HEK293T (cell line): ENCODE data around the gene TMEM184B.
"Not testable (repeated sequence)": the region's sequence is repeated elsewhere in the genome, so short reads cannot be mapped to it uniquely, and the experiment has no call there.

Source experiments
- CTCF ChIA-PET: fragments of 350-600 bp; formaldehyde crosslinking; extraction: SDS; loops from one replicate; lab custom pipeline; 2021; ENCODE audit warnings: antibody characterized with exemption, inconsistent platforms; lab: Yijun Ruan, JAX
- POLR2A ChIA-PET: fragments of 350-600 bp; formaldehyde crosslinking; extraction: SDS; loops from one replicate; lab custom pipeline; 2020; ENCODE audit warnings: antibody characterized with exemption, inconsistent platforms; lab: Yijun Ruan, JAX
- DNase-seq: peaks from one replicate; pipeline ENCODE4 v3.0.0; 2012; ENCODE audit warnings: mixed read lengths; ENCODE audit errors: extremely low spot score
- ARNT ChIP-seq: fragments of 450-650 bp; IDR thresholded peaks from 2 replicates; pipeline ENCODE4 v1.6.1; 2017; ENCODE audit warnings: mild to moderate bottlenecking
- BHLHE40 ChIP-seq: fragments of 450-650 bp; IDR thresholded peaks from 2 replicates; pipeline ENCODE4 v1.6.1; 2016; ENCODE audit warnings: mild to moderate bottlenecking, moderate library complexity, borderline replicate concordance
- CTBP1 ChIP-seq: fragments of 450-650 bp; IDR thresholded peaks from 2 replicates; pipeline ENCODE4 v1.6.1; 2016; ENCODE audit warnings: borderline replicate concordance
- ELF4 ChIP-seq: fragments of 450-650 bp; IDR thresholded peaks from 2 replicates; pipeline ENCODE4 v1.6.1; 2017; ENCODE audit warnings: antibody characterized with exemption
- FOXA1 ChIP-seq: fragments of 450-650 bp; IDR thresholded peaks from 2 replicates; pipeline ENCODE4 v1.6.1; 2016; ENCODE audit warnings: mild to moderate bottlenecking
- FOXK2 ChIP-seq: fragments of 450-650 bp; IDR thresholded peaks from 2 replicates; pipeline ENCODE4 v1.6.1; 2016; ENCODE audit warnings: mild to moderate bottlenecking
- FOXM1 ChIP-seq: fragments of 450-650 bp; IDR thresholded peaks from 2 replicates; pipeline ENCODE4 v1.6.1; 2017; ENCODE audit warnings: mild to moderate bottlenecking, borderline replicate concordance
- HDGF ChIP-seq: fragments of 450-650 bp; IDR thresholded peaks from 2 replicates; pipeline ENCODE4 v1.6.1; 2017; ENCODE audit warnings: antibody characterized with exemption, borderline replicate concordance
- L3MBTL2 ChIP-seq: fragments of 450-650 bp; conservative IDR thresholded peaks from 2 replicates; pipeline ENCODE4 v1.6.1; 2016; ENCODE audit warnings: mild to moderate bottlenecking
- LEF1 ChIP-seq: fragments of 450-650 bp; IDR thresholded peaks from 2 replicates; pipeline ENCODE4 v1.6.1; 2017; ENCODE audit warnings: mild to moderate bottlenecking, borderline replicate concordance
- NFRKB ChIP-seq: fragments of 450-650 bp; IDR thresholded peaks from 2 replicates; pipeline ENCODE4 v1.6.1; 2016; ENCODE audit warnings: mild to moderate bottlenecking, moderate library complexity
- SP1 ChIP-seq: fragments of 450-650 bp; IDR thresholded peaks from 2 replicates; pipeline ENCODE4 v1.6.1; 2017
- SUZ12 ChIP-seq: fragments of 450-650 bp; IDR thresholded peaks from 2 replicates; pipeline ENCODE4 v1.6.1; 2016; ENCODE audit warnings: mild to moderate bottlenecking
- TARDBP ChIP-seq: fragments of 450-650 bp; IDR thresholded peaks from 2 replicates; pipeline ENCODE4 v1.6.1; 2016
- ZNF384 ChIP-seq: fragments of 450-650 bp; IDR thresholded peaks from 2 replicates; pipeline ENCODE4 v1.6.1; 2016
- TF ChIP-seq, protein P1 (sequence below): fragments of 450-650 bp; IDR thresholded peaks from 2 replicates; pipeline ENCODE4 v1.6.1; 2016

Gene TMEM184B

DNA sequence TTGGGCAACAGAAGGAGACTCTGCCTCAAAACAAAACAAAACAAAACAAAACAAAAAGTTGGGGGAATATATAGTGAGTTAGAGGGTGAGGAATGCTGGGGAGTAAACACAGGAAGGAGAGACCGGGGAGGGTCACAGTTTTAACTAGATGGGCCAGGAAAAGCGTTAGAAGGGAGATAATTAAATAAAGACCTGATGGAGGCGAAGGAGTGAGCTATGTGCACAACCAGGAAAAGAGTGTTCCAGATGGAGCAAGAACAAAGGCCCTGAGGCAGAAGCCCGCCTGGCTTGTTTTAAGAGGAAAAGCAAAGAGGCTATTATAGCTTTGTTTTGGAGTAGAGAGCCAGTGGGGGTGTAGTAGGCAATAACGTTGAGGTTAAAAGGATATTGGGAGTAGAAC lies 86.4 kb downstream of the TMEM184B start:
- TF ChIP-seq ELF4, result no peak
- no peak for TF ChIP-seq NFRKB
- TF ChIP-seq CTBP1, result no peak
- TF ChIP-seq ARNT, result no peak
- TF ChIP-seq L3MBTL2, result no peak
- TF ChIP-seq BHLHE40, result no peak
- no peak for TF ChIP-seq FOXM1
- no peak for TF ChIP-seq ZNF384
- TF ChIP-seq TARDBP, result no peak
- no peak for TF ChIP-seq FOXA1
- TF ChIP-seq SP1, result no peak
- no peak for TF ChIP-seq FOXK2
- TF ChIP-seq SUZ12, result no peak
- TF ChIP-seq HDGF, result no peak
- no peak for TF ChIP-seq LEF1
- TF ChIP-seq, protein P1, sequence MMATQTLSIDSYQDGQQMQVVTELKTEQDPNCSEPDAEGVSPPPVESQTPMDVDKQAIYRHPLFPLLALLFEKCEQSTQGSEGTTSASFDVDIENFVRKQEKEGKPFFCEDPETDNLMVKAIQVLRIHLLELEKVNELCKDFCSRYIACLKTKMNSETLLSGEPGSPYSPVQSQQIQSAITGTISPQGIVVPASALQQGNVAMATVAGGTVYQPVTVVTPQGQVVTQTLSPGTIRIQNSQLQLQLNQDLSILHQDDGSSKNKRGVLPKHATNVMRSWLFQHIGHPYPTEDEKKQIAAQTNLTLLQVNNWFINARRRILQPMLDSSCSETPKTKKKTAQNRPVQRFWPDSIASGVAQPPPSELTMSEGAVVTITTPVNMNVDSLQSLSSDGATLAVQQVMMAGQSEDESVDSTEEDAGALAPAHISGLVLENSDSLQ, result no peak
- ChIA-PET POLR2A (interaction anchor here (0.6 to 0.9 kb wide), 2 partner anchors 13 to 14 kb away, joined by 3 to 4 read pairs; no protein-coding TSS in a partner anchor), CTCF (interaction anchor here (1.1 kb wide), 1 partner anchor 19 kb away, joined by 3 read pairs; no protein-coding TSS in a partner anchor)
- DNase-seq, result no peak

DNA sequence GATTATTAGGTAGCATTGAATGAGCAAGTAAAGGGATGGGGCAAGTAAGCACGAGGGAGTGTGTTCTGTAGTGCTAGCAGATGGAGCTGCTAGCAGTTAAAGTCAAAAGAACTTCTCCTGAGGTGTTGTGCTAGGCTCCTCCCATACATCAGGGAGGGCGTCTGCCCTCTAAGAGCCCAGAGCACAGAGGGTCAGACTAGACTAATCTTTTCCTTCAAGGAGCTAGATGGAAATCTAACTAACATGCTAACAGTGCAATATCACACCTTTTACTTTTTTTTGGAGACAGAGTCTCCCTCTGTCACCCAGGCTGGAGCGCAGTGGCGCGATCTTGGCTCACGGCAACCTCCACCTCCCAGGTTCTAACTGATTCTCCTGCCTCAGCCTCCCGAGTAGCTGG lies 88.0 kb downstream of the TMEM184B start:
- no peak for DNase-seq
- POLR2A ChIA-PET, result no interaction called here
- no peak for TF ChIP-seq SP1
- TF ChIP-seq, protein P1, result no peak
- TF ChIP-seq L3MBTL2, result no peak
- no peak for TF ChIP-seq NFRKB
- no peak for TF ChIP-seq BHLHE40
- TF ChIP-seq LEF1, result no peak
- TF ChIP-seq ARNT, result no peak
- no peak for TF ChIP-seq SUZ12
- no peak for TF ChIP-seq FOXK2
- no peak for TF ChIP-seq ZNF384
- no peak for TF ChIP-seq FOXM1
- no peak for TF ChIP-seq FOXA1
- no peak for TF ChIP-seq TARDBP
- no peak for TF ChIP-seq ELF4
- TF ChIP-seq HDGF, result no peak
- no peak for TF ChIP-seq CTBP1
- CTCF ChIA-PET, result no interaction called here

DNA sequence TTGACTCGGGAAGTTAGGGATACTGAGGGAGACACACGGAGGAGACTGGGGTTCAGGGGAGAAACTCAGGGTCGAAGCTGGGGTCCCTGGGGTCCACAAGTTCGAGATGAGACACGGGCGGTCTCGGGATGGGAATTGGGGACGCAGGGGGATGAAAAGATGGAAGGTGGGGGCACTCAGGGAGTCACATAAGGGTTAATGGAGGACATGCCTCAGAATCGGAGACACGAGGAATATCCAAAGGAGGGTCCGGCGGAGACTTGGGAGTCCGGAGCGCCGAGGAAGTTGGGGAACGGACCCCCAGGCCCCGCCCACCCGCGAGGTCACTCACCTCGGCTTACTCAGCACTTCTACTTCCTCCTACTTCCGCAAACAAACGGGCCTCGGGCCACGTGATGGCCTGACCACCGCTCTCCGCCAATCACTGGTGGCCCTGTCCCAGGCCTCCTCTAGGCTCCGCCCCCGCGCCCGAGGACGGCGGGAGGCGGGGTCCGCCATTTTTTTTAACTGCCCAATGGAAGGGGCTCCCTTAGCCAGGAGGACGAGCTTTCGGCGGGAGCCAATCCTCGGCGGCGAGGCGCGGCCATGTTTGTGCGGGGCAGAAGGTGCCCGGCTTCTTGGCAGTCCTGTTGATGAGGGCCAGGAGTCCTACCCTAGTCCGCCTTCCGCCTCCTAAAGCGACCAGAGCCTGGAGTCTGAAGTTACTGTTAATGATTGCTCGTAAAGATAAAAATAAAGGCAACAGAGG lies 91.2 kb downstream of the TMEM184B start, which contains the start of gene PLA2G6:
Gene PLA2G6 (minus strand): TSS at position 378 of the 748 bp plus-strand sequence. CDS start 12,404 bp downstream, outside the sequence.
- ChIA-PET POLR2A (interaction anchor here (0.5 to 1.8 kb wide), 16 partner anchors 9 to 620 kb away, joined by 3 to 13 read pairs (median 4); partner anchors contain the start of genes ANKRD54, MAFF and PDXP), CTCF (no interaction called here)
- TF ChIP-seq CTBP1 (no peak), ELF4 (peak; percentile 94), L3MBTL2 (peak; percentile 47; the same call in 1 of the 2 replicates), HDGF (peak; percentile 74; the same call in 1 of the 2 replicates)
- TF ChIP-seq, protein P1, result peak; percentile 83
- DNase-seq, result peak; percentile 100

GRCh38 chr22:38180841-38181452 lies 91.9 kb downstream of the TMEM184B start:
- TF ChIP-seq LEF1, result no peak
- TF ChIP-seq L3MBTL2, result peak; percentile 30; the same call in 1 of the 2 replicates
- CTCF ChIA-PET, result interaction anchor here (0.8 kb wide), 1 partner anchor 66 kb away, joined by 3 read pairs; no protein-coding TSS in a partner anchor
- DNase-seq, result no peak
- POLR2A ChIA-PET, result interaction anchor here (0.6 to 1.8 kb wide), 6 partner anchors 16 to 93 kb away, joined by 3 to 5 read pairs (median 3); no protein-coding TSS in a partner anchor

DNA sequence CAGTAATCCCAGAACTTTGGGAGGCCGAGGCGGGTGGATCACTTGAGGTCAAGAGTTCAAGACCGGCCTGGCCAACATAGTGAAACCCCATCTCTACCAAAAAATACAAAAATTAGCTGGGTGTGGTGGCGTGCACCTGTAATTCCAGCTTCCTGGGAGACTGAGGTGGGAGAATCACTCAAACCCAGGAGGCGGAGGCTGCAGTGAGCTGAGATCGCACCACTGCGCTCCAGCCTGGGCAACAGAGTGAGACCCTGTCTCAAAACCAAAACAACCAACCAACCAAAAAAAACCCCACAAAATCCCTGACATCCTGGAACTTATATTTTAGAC lies 94.2 kb downstream of the TMEM184B start:
- POLR2A ChIA-PET, result interaction anchor here (2.2 kb wide), 1 partner anchor 21 kb away, joined by 7 read pairs; no protein-coding TSS in a partner anchor
- CTCF ChIA-PET, result interaction anchor here (1.7 kb wide), 1 partner anchor 64 kb away, joined by 5 read pairs; no protein-coding TSS in a partner anchor
- DNase-seq, result not testable (repeated sequence)

DNA sequence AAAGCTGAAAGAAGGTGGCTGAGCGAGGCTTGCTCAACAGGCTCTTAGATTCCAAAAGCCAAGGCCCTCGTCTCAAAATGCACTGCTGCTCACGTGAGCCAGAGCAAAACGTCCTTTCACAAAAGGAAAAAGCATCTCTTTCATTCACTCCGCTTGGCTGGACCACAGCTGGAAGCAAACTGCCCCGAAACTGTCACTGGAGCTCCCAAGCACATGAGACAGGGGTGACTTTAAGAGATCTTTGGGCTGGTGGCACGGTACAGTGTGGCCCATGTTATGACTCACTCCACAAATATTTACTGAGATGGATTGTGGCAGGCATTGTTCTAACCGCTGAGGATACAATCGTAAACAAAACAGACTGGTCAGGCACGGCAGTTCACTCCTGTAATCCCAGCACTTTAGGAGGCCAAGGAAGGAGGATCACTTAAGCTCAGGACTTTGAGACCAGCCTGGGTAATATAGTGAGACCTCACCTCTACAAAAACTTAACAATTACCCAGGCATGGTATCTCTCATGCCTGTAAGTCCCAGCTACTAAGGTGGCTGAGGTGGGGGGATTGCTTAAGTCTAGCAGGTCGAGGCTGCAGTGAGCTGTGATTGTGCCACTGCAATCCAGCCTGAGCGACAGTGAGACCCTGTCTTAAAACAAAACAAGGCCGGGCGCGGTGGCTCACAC lies 94.7 kb downstream of the TMEM184B start:
- peak; percentile 39 for DNase-seq
- ChIA-PET CTCF (interaction anchor here (1.7 kb wide), 1 partner anchor 63 kb away, joined by 5 read pairs; no protein-coding TSS in a partner anchor), POLR2A (interaction anchor here (2.2 kb wide), 1 partner anchor 22 kb away, joined by 7 read pairs; no protein-coding TSS in a partner anchor)
- no peak for TF ChIP-seq FOXM1
- TF ChIP-seq, protein P1, result 0 out of 2 replicates have a peak, but pooled peaks have one; percentile 14
- no peak for TF ChIP-seq LEF1

GRCh38 chr22:38177571-38177925 lies 95.3 kb downstream of the TMEM184B start:
- ChIA-PET CTCF (interaction anchor here (1.7 kb wide), 1 partner anchor 63 kb away, joined by 5 read pairs; no protein-coding TSS in a partner anchor), POLR2A (interaction anchor here (2.2 kb wide), 1 partner anchor 22 kb away, joined by 7 read pairs; no protein-coding TSS in a partner anchor)
- not testable (repeated sequence) for DNase-seq
